ENCODE data around the gene ANK2. TPM values are rescaled to one million over a fixed set of nuclear protein-coding genes. Genes with fewer than 3 reads are reported as not detected.

The ANK2 gene
- total RNA-seq, 1 experiment from 2014 or later = 5.6 TPM

DNA sequence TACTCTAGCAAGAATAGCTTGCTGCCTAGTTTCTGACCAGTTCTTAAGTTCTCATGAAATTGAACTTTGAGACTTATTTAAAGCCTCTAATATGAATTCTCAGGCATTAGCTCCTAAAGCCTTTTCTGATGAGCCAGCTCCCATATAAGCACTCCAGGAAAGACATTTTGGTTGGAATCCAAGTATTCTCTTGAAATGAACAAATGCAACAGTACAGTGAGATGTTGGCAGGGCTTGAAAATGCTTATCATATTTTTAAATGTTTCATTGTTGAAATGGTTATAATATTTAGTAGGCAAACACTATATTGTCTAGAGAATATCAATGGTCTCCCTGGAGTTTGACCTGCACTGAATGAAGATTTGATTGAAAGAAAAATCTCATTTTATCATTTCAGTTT lies 240.3 kb downstream of the ANK2 start:
- POLR2A ChIA-PET = no interaction called here
- BruUV-seq (replicated peaks) = no TSS peak
- H3K27ac ChIP-seq (ENCODE audit: low read depth, low read length) = no peak overlapping the region

DNA sequence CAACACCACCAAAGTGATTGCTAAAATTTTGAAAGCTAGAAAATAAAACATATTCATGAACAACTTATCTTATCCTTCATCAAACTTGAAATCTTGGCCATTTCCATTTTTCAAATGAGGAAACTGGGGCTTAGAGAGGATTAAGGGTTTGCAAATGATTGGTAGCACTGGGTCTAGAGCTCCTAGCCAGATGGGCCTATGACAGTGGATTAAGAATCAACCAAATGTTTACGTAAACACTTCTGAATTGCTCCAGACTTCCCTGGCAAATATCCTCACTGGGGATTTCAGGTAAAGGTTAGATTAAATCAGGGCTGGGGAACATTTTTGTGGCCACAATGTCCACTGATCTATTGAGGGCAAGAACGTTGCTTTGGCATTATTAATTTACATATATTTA lies 241.2 kb downstream of the ANK2 start:
- Histone ChIP-seq H3K27ac (ENCODE audit: low read depth, low read length) (no peak overlapping the region), H3K79me2 (ENCODE audit: insufficient read depth, low read length) (no peaks in the 10 kb centered on the region), H3K27me3 (ENCODE audit: insufficient read depth, low read length) (no peaks in the 10 kb centered on the region), H3K4me1 (ENCODE audit: control insufficient read depth in 1 of 2, insufficient read depth in 2 of 2, low read length in 2 of 2) (no peaks in the 10 kb centered on the region), H3K4me2 (ENCODE audit: low read length) (no peak overlapping the region), H3K4me3 (replicated peaks in 1 of 2; ENCODE audit: low read depth in 1 of 2, low read length in 2 of 2) (no peak overlapping the region), H2AFZ (ENCODE audit: low read depth, low read length, poor library complexity, severe bottlenecking) (no peak overlapping the region), H3K9me3 (ENCODE audit: control insufficient read depth in 1 of 2, insufficient read depth in 1 of 2, low read depth in 1 of 2, low read length in 2 of 2) (no peaks in the 10 kb centered on the region), H3K9me2 (ENCODE audit: insufficient read depth) (no peaks in the 10 kb centered on the region), H3K9ac (ENCODE audit: low read length) (no peak overlapping the region), H4K20me1 (ENCODE audit: insufficient read depth) (no peaks in the 10 kb centered on the region), H3K36me3 (ENCODE audit: control insufficient read depth in 1 of 2, insufficient read depth in 2 of 2, low read length in 2 of 2) (no peaks in the 10 kb centered on the region)
- no peak for TF ChIP-seq ZFX (IDR thresholded peaks at IDR 0.05)
- TF ChIP-seq, protein P1, sequence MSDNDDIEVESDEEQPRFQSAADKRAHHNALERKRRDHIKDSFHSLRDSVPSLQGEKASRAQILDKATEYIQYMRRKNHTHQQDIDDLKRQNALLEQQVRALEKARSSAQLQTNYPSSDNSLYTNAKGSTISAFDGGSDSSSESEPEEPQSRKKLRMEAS (IDR thresholded peaks at IDR 0.05) = no peak
- no peak for TF ChIP-seq ZNF274 (IDR thresholded peaks at IDR 0.05; ENCODE audit: low read depth, low read length)
- TF ChIP-seq SP1 (IDR thresholded peaks at IDR 0.05; ENCODE audit: low read depth) = no peak
- TF ChIP-seq, protein P2, sequence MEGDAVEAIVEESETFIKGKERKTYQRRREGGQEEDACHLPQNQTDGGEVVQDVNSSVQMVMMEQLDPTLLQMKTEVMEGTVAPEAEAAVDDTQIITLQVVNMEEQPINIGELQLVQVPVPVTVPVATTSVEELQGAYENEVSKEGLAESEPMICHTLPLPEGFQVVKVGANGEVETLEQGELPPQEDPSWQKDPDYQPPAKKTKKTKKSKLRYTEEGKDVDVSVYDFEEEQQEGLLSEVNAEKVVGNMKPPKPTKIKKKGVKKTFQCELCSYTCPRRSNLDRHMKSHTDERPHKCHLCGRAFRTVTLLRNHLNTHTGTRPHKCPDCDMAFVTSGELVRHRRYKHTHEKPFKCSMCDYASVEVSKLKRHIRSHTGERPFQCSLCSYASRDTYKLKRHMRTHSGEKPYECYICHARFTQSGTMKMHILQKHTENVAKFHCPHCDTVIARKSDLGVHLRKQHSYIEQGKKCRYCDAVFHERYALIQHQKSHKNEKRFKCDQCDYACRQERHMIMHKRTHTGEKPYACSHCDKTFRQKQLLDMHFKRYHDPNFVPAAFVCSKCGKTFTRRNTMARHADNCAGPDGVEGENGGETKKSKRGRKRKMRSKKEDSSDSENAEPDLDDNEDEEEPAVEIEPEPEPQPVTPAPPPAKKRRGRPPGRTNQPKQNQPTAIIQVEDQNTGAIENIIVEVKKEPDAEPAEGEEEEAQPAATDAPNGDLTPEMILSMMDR (IDR thresholded peaks at IDR 0.05 in 2 of 3, conservative IDR thresholded peaks at IDR 0.05 in 1 of 3; ENCODE audit: borderline replicate concordance in 1 of 3, insufficient read depth in 1 of 3, low read depth in 2 of 3, low read length in 2 of 3) = no peak
- no peak for TF ChIP-seq JUND (IDR thresholded peaks at IDR 0.05)
- TF ChIP-seq TCF7L2 (IDR thresholded peaks at IDR 0.05; ENCODE audit: borderline replicate concordance, extremely low read depth, insufficient read depth, insufficient read length) = no peak
- TF ChIP-seq CEBPB (IDR thresholded peaks at IDR 0.05; ENCODE audit: low read depth) = no peak
- no TSS peak for BruUV-seq (replicated peaks)
- no peak for ATAC-seq
- ChIA-PET POLR2A (no interaction called here), CTCF (no interaction called here), RAD21 (ENCODE audit: low non-redundant PET in 1 of 2, low total read pairs in 2 of 2, uncharacterized antibody in 2 of 2, unreplicated experiment in 2 of 2) (no interaction called here)
- intact Hi-C loops (cut with micrococcal nuclease) = loop anchor here (10.0 kb wide), 1 partner anchor 474 kb away; the partner anchor contains the start of gene CAMK2D
- no peak for DNase-seq (ENCODE audit: low read depth, low spot score)

More for the DNA sequence above, 240.3 kb downstream of the ANK2 start:
- ChIA-PET CTCF (no interaction called here), RAD21 (ENCODE audit: low non-redundant PET in 1 of 2, low total read pairs in 2 of 2, uncharacterized antibody in 2 of 2, unreplicated experiment in 2 of 2) (no interaction called here)
- TF ChIP-seq CBX3 (IDR thresholded peaks at IDR 0.05; ENCODE audit: low read depth) (no peak), YY1 (IDR thresholded peaks at IDR 0.05; ENCODE audit: extremely low read depth, insufficient replicate concordance, low read depth, low read length) (no peak), POLR2A (IDR thresholded peaks at IDR 0.05; ENCODE audit: borderline replicate concordance, extremely low read depth, insufficient read depth, insufficient read length) (no peak), SIN3A (IDR thresholded peaks at IDR 0.05; ENCODE audit: low read depth) (no peak)
- H3K4me2 ChIP-seq (ENCODE audit: low read length) = no peak overlapping the region
- H2AFZ ChIP-seq (ENCODE audit: low read depth, low read length, poor library complexity, severe bottlenecking) = no peak overlapping the region
- no peaks in the 10 kb centered on the region for H3K79me2 ChIP-seq (ENCODE audit: insufficient read depth, low read length)
- no peaks in the 10 kb centered on the region for H3K9me2 ChIP-seq (ENCODE audit: insufficient read depth)
- no peak overlapping the region for H3K9ac ChIP-seq (ENCODE audit: low read length)
- intact Hi-C loops (cut with micrococcal nuclease) = loop anchor here (10.0 kb wide), 1 partner anchor 475 kb away; the partner anchor contains the start of gene CAMK2D
- ATAC-seq (no peak), DNase-seq (ENCODE audit: low read depth, low spot score) (no peak)
- no peaks in the 10 kb centered on the region for H3K9me3 ChIP-seq (ENCODE audit: control insufficient read depth in 1 of 2, insufficient read depth in 1 of 2, low read depth in 1 of 2, low read length in 2 of 2)
- no peak overlapping the region for H3K4me3 ChIP-seq (replicated peaks in 1 of 2; ENCODE audit: low read depth in 1 of 2, low read length in 2 of 2)
- H3K36me3 ChIP-seq (ENCODE audit: control insufficient read depth in 1 of 2, insufficient read depth in 2 of 2, low read length in 2 of 2) = no peaks in the 10 kb centered on the region
- H4K20me1 ChIP-seq (ENCODE audit: insufficient read depth) = no peaks in the 10 kb centered on the region
- no peaks in the 10 kb centered on the region for H3K27me3 ChIP-seq (ENCODE audit: insufficient read depth, low read length)
- H3K4me1 ChIP-seq (ENCODE audit: control insufficient read depth in 1 of 2, insufficient read depth in 2 of 2, low read length in 2 of 2) = no peaks in the 10 kb centered on the region
